Activated CD8-positive, alpha-beta memory T cell treated with anti-CD3 and anti-CD28 coated beads, Interleukin-2, amount 50 U/mL, for 4 hours (primary cell): Measurements from ENCODE around the gene SENP8.

ENCODE experiments used
- DNase-seq: peaks from one replicate; pipeline ENCODE4 v3.0.0-alpha.2; 2020

The SENP8 gene

DNA sequence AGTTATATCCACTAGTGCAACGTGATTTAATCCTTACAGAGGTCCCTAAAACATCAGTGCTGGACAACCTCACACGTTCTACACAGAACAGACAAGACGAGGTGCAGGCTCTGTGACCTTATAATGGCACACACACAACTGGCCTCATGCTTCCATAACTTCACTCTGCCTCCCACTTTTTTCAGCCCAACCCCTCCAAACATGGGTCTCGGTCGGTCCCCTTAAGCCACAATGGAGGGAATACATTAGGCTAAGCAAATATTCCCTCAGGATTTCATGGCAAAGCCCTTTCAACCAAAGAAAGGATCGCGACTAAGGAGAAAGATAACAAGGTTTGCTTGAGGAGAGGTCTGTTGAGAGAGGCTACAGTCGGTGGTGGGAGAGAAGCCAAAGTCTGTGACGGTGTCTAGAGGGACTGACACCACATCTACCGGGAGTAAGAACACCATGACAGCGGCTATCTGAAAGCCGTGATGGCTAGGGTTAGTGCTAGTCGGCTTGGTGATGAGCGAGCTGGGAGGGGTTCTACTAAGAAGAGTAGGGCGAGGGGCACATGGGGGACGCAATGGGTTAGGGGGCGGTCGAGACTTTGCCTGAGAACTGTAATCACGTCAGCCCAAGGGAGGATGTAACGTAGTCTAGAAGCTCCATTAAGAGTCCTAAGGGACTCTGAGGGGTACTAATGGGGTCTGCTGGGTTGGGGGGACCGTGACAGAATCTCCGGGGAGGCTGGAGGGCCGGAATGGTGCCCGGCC lies 1.3 kb upstream of the SENP8 start:
- no peak for DNase-seq

DNA sequence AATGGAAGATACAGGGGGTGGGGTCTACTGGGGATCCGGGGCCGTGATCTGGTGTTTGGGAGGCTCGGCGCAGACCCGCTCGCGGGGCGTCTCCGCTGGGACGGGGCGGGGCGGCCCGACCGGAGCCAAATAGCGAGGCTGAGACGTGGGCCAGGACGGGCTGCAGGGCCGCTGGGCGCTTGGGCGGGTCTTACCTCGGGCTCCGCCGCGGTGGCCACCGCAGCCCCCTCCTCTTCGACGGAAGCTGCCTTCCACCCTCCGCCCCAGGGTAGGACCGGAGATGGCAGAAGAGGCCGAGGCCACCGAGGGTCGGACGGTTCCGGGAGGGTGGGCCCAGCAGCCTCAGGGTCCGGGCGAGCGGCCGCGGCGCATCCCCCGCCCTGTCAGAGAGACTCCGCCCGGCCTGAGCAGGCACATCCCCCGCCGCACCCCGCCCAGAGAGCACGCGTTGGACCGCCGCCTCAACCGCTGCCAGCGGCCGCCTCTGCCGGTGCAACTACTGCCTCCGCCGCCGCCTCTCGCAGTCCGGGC lies 652 bp upstream of the SENP8 start:
- DNase-seq, result peak; percentile 67

DNA sequence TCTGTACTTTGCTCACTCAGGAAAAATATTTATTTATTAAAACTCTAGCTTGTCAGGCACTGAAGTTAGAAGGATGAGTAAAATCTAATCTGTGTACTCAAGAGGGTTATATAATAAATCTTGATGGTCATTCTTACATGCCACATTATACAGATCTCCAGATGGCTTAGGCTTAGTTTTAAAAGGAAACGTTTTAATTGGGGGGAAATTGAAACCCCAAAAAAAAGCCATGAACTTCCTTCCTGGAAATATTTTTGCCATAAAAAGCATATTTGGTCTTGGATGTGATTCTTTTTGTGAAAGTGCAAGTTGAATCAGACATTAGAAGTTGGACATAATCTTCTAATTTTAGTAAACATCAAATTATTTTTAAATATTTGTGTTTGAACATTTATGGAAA lies 6.0 kb downstream of the SENP8 start:
- no peak for DNase-seq

DNA sequence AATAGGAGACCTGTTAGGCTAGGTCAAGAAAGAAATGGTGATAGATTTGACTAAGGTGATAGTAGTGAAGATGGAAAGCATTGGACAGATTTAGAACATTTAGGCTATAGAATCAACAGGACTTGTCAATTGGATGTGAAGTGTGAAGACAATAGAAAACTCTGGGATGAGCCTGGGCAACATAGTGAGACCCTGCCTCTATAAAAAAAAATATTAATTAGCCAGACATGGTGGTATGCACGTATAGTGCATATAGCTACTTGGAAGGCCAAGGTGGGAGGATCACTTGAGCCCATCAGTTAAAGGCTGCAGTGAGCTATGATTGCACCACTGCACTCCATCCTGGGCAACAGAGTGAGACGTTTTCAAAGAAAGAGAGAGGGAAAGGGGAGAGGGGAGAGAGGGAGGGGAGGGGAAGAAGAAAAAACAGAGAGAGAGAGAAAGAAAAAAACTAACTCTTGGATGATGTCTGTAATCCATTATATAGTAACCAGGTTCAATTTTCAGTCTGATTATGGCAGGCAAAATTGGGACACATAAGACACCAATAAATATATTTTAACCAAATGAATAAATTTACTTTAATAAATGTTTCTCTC lies 9.6 kb downstream of the SENP8 start:
- no peak for DNase-seq

DNA sequence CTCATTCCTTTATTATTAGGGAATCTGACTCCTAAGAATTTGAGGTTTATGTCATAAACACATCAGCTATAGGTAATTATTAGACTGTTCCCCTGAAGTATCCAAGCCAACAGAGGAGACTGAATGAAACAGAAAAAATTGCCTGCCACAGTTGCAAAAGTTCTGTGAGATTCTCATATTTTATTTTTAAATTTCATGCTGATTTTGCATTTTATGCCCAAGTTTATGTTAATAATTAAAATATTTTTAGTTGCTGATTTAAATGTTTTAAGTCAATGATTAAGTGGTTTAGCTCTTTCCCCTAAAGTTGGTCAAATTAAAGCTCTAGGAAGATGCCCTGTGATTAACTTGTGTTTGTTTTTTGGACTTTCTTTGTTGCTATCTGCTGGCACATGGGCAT lies 10.2 kb downstream of the SENP8 start:
- DNase-seq, result no peak

DNA sequence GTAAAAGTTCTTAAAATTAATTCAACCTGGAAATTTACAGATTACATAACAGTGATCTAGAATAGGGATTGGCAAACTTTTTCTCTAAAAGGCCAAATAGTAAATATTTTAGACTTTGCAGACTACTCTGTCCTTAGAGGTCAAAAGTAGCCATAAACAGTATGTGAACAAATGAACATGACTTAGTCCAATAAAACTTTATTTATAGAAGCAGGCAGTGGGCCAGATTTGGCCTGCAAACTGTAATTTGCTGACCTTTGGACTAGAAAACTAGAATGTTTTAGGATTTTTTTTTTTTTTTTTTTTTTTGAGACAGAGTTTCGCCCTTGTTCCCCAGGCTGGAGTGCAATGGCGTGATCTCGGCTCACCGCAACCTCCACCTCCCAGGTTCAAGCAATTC lies 12.1 kb downstream of the SENP8 start:
- no peak for DNase-seq

DNA sequence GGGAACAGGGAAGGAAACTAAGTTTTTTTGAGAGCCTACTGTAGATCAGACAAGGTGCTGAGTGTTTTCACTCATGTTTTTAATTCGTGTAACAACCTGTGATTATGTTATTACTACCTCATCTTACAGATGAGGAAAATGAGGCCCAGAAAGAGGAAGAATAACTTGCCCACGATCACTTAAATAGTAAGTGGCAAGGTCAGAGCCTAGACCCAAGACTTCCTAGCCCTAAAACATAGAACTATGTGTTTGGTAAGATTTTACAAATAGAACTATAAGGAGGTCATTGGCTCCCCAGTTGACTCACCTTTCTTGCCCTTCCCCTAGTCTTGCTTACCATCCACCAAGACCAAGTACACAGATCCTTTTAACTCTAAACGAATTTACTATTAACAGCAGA lies 13.7 kb downstream of the SENP8 start:
- DNase-seq, result no peak

DNA sequence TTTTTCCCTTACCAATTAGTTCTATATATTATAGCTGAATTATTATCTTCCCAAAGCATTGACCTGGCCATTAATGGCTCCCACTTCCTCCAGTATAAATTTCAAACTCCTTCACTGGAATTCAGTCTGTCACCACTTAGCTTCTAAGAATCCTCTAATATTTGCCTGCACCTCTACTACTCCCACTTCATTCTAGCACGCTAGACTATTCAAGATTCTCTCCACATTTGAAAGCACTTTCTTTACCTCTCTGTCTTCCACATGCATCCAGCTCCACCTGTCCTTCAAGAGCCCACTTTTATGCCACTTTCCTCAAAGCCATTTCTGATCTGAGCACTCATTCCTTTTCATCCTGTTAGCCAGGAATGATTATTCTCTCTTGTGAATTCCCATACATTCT lies 15.0 kb downstream of the SENP8 start:
- no peak for DNase-seq

DNA sequence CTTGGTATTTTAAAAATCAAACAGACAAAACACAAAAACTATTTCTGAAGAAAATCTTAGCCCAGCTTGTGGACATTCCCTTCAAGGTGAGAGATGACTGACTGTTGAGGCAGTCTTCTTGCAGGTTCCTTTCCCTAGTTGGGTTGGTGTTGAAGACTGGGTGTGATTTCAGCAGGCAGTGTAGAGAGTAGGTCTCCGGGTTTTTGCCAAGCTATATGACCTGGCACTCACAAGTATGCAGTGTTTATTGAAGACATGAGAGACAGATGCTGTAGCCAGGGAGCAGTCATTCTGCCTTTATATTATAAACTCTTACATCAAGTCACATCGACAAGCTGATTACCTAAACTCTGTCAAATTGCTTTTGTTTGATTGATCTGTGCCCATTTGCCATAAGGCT lies 17.5 kb downstream of the SENP8 start:
- DNase-seq, result no peak

DNA sequence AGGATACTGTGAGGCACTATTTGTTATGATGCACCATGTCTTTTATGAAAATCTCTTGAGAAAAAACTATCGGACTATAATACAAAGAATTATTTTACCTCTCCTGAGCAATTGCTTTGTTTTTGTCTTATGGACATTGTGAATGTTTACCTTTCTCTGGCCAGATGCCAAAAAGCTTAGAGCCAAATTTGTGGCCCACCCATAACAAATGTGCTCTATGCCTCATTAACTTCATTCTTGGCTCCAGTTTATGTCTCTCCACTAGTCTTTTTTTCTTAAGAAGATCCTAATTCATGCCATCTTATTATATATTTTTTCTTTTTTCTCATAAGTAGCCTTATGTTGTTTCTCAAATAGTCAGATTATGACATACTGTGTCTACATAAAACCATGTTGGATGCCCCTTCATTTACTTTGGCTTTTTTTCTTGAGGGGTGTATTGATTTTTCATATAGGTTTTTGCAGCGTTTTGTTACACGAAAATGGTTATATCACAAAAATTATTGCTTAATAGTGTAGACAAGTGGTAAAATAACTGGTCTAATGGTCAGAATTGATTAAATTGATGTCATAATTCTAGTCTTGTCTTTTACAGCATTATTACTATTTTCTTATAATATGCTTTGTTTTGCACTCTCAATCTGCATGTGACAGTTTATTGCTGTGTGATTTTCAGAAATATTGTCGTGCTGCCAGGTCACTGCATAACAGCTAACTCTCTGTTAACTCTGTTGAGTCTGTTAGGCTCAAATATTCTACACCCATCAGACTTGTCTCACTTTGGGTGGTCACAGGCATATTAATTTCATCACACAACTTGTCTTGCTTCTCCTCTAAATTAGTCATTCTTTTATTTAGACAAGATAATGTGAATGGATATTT lies 18.2 kb downstream of the SENP8 start:
- DNase-seq, result no peak

DNA sequence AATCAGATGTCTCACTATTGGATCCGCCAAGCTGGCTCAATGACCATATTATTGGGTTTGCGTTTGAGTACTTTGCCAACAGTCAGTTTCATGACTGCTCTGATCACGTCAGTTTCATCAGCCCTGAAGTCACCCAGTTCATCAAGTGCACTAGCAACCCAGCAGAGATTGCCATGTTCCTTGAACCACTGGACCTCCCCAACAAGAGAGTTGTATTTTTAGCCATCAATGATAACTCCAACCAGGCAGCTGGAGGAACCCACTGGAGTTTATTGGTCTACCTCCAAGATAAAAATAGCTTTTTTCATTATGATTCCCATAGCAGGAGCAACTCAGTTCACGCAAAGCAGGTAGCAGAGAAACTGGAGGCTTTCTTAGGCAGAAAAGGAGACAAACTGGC lies 21.5 kb downstream of the SENP8 start:
- no peak for DNase-seq

DNA sequence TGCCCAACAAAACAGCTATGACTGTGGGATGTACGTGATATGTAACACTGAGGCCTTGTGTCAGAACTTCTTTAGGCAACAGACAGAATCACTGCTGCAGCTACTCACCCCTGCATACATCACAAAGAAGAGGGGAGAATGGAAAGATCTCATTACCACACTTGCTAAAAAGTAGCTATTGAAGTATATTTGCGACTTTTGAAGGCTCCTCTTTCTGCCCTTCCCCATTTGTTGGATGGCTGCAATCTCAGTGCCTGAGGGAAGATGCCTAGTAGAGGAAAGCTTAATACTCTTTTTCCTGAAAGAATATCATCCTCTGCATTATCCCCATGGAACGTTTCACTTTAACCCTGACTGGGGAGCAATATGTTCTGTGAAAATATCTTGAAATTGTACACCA lies 21.9 kb downstream of the SENP8 start:
- DNase-seq, result no peak

DNA sequence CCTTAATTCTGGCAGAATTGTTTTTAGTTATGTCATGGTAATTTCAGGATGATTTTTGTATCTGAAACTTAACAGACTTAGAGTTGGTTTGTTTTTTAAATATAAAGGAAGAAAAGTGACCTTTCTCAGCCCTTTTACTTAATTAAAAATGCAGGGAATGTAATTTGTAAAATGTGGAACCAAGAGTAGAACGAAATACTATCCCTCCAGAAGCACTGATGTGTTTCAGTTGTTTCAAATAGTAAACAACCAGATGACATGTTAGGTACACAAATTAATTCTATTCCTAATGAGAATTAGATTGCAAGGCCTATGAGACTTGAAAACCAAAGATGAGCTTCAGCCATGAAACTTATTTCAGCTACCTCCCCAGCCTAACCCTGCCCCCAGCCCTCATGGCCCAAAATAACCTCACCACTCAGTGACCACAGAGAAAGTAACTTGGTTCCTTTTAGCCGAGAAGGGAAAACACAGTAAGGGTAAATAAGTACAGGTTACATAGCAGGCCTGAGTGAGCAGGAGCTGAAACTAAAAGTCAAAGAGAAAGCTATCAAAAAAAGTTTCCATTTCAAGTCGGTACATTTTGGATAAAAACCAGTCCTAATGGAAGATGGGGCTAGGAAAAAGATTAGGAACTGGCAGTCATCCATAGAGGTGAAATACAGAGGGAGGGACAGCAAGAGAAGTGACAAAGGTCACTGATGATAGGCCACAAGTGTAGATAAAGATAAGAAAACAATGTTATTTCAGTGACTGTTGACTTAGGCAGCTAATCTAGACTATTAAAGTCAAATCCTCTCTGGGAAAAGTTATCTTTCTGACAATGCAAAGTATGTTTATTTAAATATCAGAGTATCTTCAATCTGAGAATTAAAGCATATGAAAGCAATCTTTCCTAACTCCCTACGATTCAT lies 23.2 kb downstream of the SENP8 start:
- DNase-seq, result no peak

DNA sequence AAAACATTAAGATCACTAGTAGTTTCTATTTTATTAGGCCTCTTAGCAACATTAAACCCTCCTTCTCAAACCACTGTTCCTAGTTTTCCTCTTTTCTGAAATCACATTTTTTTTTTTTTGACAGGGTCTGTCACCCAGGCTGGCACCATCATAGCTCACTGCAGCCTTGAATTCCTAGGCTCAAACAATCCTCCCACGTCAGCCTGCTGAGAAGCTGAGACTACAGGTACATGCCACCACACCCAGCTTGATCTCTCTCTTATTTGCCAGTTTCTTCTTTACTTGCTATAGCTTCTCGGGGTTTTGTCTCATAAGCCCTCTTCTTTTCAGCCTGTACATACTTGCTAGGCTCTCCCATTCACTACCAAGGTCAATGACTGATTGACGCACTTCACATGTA lies 28.0 kb downstream of the SENP8 start:
- DNase-seq, result no peak

DNA sequence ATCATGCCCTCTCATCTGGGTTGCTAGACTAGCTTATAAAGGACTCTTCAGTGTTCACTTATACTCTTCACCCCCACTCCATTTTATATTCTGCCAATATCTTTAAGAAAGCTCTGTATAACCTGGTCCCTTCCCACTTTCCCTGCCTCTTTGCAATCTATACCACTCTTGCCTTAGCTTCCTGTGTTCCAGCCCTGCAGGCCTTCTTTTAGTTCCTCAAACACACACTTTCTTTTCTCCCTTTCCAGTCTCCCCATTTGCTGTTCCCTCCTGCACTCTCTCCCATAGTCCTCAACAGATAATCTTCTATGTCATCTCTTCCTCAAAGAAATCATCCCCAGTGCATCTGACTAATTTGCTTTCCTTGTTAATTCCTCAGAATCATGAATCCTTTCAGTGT lies 28.7 kb downstream of the SENP8 start:
- DNase-seq, result no peak

DNA sequence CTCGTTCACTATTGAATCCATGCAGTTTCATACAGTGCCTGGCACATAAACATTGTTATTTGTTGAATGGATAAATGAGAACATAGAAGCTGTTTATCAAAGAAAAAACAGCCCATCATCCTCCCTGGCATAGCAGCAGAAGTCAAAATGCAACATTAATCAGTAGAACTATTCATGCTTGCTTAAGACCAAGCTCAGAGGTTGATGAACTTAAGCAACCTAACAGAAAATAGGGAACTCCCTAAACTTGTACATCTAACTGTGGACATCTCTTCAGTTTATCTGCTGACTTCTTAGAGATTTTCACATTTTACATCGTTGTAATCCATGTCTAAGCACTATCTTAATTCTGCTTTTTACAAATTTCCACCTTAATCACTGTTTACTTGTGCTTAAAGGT lies 29.2 kb downstream of the SENP8 start:
- no peak for DNase-seq

DNA sequence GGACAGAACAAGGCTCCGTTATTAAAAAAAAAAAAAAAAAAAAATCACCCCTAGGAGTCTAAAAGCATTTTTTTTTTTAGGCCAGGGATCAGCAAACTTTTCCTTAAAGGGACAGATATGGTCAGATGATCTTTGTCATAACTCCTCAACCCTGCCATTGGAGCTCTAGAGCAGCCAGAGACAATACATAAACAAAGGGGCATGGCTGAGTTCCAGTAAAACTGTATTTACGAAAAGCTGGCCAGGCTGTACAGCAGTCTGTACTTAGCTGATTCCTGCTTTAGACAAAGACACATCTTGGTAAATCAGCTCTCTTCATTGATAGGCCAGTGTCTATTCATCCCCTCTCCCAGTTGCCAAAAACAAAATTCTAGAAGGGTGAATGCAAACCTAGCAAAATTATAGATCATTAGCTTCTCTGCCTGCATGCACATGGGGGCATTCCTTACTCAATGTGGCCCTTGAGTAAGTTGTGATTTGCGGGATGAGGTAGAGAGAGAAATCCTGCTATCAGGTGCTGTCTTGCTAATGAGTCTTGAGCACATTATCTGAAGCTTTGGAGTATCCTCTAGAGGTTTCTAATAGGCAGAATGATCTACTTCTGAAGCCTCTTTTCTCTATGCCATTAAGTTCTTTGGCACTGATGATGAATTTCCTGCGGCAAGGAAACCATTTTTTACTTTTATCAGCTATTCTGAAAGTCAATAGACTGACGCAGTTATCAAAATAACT lies 35.2 kb downstream of the SENP8 start:
- DNase-seq, result no peak

DNA sequence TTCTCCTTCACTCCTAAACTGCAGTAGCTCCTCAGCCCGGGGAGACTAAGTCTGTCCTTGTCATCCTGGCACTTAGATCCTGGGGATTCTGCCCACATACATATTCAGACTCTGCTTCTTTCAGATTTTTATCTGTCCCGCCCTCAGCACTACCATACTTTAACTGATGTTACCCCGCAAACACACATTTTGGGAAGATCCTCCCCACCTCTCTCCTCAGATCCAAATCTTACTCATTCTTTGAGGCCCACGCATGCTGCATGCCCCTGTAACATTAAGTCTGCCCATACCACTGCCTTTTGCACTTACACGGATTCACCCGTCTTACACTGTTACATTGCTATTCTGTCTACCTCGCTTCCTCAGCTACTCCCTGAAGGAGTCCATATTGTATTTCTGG lies 36.1 kb downstream of the SENP8 start:
- DNase-seq, result no peak

DNA sequence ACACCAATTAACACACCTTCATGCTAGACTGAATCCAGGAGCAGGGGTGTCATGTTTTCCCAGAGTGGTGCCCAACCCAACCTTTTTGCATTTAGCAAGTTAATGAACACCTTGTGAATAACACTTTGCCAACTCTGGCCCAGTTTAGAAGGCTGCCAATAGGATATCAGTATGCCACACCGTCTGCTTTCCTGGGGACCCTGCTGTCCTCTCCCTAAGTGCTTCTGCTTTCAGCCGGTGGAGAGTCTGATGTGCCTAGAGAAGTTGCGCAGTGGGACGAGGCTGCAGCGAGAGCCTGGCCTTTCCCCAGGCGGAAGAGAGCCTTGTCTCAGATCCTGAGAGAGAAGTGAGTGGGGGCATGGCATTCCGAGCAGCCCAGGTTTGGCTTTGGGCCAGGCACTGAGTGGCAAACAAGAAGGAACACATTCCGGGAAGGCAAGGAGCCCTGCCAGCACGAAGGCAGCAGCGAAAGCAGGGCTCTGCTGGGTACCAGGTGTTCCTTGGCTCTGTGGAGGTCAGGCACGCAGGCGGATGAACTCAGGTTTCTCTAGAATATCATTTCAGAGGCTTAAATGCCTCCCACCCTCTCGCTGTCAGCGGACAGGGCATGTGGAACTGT lies 36.9 kb downstream of the SENP8 start:
- DNase-seq, result no peak

DNA sequence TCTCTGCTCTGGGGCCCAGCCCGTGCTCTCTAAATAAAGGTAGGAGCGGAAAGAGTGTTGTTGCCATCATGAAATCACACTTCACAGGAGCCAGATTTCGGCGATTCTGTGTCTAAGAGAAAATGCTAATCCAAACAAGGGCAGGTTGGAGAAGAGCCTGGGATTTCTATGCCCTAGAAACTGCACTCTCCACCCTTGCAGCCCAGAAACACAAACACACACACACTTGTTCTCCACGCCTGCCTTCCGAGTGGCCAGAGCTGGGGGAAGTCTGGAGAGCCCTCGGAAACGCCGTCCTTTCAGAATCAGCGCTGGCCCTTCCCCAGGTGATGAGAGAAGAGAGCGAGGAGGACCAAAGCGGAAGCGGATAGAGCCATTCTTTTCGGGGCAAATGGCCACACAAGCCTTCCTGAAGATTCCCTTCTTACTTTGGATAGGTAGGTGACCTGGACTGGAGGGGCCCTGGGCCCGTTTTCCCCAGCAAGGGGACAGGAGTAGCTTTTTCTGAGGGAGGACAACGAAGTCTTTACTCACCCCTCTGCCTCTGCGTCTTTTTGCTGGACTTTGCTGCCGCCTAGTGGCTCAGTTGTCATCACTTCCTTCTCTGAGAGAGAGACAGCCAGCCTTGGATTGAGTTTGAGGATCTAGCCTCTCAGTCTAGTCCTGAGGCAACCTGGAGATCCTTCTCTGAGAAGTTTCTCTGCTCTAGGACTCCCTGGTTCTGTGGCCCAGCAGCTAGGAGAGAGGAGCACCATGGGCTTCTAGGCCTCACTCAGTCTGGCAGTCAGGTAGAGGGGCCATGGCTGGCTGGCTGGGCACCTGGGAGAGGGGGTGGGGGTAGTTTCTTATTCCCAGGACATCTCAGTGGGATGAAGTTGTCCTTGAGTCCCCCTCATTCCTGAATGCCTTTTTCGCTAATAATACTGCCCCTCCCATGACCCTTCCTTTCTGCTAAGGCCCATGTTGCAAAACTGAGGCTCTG lies 37.7 kb downstream of the SENP8 start:
- DNase-seq, result peak; percentile 84
